GM23248 (cell line): Measurements from ENCODE around the gene DOC2A.

Experiments used
- EZH2 ChIP-seq: fragments of 200-600 bp; sonication (generic); IDR thresholded peaks from 2 replicates; pipeline ENCODE4 v1.6.1; 2018; ENCODE audit warnings: antibody characterized with exemption, mild to moderate bottlenecking; ENCODE audit not compliant: insufficient read depth, poor library complexity, severe bottlenecking
- EZH2phosphoT487 ChIP-seq: fragments of 200-600 bp; sonication (generic); IDR thresholded peaks from 2 replicates; pipeline ENCODE4 v1.6.1; 2018; ENCODE audit warnings: antibody characterized with exemption, moderate library complexity, mild to moderate bottlenecking, low read depth; ENCODE audit not compliant: insufficient read depth

GRCh38 chr16:30033270-30033669 is 22.4 kb upstream of the DOC2A start:
- no peak for TF ChIP-seq EZH2
- no peak for TF ChIP-seq EZH2phosphoT487
